GM12873 (cell line): ENCODE measurements around the gene TDRKH.

ENCODE experiments used
- TF ChIP-seq, protein P1 (sequence below): IDR thresholded peaks from 2 replicates; pipeline ENCODE4 v1.5.1; 2012; ENCODE audit warnings: low read depth, mild to moderate bottlenecking, moderate library complexity, low read length, control low read depth; ENCODE audit not compliant: insufficient read depth; ENCODE audit errors: missing control alignments

Gene TDRKH

DNA sequence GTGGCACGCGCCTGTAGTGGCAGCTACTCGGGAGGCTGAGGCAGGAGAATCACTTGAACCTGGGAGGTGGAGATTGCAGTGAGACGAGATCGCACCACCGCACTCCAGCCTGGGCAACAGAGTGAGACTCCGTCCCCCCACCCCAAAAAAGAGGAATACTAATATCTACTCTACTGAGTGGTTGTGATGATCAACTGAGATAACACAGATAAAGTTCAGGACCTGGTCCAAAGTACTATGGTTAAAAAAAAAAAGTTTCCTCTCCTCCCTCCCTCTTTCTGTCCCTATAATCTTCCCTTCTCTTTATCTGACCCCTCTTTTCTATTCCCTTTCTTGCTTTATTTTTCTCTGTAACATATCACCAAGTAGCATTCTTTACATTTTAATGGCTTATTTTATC lies 45.3 kb upstream of the TDRKH start:
- TF ChIP-seq, protein P1, sequence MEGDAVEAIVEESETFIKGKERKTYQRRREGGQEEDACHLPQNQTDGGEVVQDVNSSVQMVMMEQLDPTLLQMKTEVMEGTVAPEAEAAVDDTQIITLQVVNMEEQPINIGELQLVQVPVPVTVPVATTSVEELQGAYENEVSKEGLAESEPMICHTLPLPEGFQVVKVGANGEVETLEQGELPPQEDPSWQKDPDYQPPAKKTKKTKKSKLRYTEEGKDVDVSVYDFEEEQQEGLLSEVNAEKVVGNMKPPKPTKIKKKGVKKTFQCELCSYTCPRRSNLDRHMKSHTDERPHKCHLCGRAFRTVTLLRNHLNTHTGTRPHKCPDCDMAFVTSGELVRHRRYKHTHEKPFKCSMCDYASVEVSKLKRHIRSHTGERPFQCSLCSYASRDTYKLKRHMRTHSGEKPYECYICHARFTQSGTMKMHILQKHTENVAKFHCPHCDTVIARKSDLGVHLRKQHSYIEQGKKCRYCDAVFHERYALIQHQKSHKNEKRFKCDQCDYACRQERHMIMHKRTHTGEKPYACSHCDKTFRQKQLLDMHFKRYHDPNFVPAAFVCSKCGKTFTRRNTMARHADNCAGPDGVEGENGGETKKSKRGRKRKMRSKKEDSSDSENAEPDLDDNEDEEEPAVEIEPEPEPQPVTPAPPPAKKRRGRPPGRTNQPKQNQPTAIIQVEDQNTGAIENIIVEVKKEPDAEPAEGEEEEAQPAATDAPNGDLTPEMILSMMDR, result no peak

- TF ChIP-seq, protein P1, result no peak
Measured at GRCh38 chr1:151834239-151834638, 43.9 kb upstream of the TDRKH start.

DNA sequence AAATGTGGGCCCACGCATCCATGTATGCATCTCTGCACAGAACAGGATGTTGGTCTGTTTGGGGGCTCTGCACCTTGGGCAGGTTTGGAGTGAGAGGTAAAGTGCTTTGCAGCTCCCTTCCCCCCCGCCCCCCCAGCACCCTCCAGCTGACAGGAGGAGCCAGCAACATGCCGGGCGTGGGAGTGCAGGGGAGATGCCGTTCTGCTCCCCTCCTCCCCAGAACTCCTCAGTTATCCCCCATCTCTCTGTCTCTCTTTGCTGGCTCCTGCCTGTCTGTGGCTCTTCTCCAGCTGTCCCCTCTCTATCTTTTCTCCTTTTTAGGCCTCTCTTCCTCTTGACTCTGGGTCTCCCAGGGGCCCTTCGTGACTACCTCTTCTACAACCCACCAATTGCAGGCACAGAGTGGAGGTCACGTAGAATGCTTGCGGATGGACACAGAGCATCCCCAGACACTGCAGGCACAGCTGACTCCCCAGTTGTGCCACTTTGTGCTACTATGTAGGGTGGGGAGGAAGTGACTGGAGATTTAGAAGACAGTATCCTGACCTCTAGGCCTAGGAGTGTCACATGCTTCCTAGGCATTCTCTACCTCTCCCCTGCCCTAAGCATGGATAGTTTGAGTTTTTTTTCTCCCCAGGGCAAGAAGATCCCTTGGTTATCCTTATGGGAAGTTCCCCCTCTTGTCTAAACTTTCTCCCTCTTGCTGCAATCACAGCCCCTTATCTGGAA lies 43.0 kb upstream of the TDRKH start:
- TF ChIP-seq, protein P1, result no peak

DNA sequence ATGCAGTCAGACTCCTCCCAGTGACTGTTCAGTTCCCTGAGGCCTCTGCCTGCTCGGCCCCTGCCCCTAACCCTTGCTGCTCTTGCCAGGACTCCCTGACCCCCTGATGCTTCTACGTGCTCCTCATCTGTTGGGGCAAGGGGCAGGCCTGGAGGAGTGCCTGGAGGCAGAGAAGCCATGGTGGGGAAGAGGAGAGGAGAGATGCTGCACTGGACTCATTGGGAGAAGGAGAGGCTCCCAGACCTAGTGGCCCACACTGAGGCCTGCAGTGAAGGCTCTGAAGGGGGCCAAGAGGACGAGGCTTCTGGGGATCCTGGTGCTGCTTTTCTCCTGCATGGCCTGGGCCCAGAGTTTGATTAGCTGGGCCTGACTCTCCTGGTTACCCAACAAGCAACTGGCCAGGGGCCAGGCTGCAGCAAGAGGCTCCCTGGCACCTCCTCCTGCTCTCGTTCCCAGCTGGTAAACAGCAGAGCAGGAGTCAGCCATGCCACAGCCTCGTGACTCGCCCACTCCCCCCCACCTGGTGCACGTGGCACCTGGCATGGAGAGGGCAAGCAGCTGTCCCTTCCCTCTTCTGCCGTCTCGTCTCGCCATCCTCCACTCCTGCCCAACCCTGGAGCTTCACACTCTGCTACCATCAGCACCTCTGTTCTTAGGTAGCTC lies 42.1 kb upstream of the TDRKH start:
- TF ChIP-seq, protein P1, result no peak

GRCh38 chr1:151831605-151832004 lies 41.3 kb upstream of the TDRKH start, which contains the start of gene RORC:
Gene RORC (minus strand): TSS chr1:151831802. CDS start chr1:151831764, 38 bp downstream.
- TF ChIP-seq, protein P1, result no peak

DNA sequence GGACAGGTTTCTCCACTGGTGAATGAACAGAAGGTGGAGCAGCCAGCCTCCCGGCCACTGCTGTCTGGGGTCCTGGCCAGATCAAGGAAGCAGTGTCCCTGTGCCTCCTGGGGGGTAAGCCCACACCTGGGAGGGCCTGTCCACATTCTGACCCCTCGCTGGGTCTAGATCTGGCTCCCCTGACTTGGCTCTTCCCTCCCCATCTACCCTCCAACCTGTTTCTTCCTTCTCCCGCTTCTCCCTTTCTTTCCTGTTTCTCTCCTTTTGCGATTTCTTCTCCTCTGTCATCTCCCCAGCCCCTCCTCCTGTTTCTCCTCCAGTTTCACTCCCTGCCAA lies 40.9 kb upstream of the TDRKH start:
- TF ChIP-seq, protein P1, result no peak

- TF ChIP-seq, protein P1, result no peak
Measured at GRCh38 chr1:151830055-151830454, 39.8 kb upstream of the TDRKH start.
